GM12878 (cell line): ENCODE results near the gene PKHD1. TPM values are rescaled to one million over a fixed set of nuclear protein-coding genes. Genes with fewer than 3 reads are reported as not detected.

Experiments used
- ATAC-seq: fragments of 200-7000 bp; cut with Tn5 transposase; 3 replicates; pipeline ENCODE4 v1.9.1; 2020; ENCODE audit warnings: mild to moderate bottlenecking, moderate library complexity
- BruUV-seq: library from RNA; stranded (reverse); fragments of 400-500 nt; replicated peaks from 2 replicates; lab custom pipeline; 2021; lab: Mats Ljungman, UMichigan
- CTCF ChIA-PET: fragments of 300-600 bp; sonication (Branson Sonifier 250); formaldehyde crosslinking; extraction: SDS; loops from one replicate; lab custom pipeline; 2021; ENCODE audit warnings: inconsistent platforms; lab: Yijun Ruan, JAX
- POLR2A ChIA-PET: fragments of 350-600 bp; formaldehyde crosslinking; extraction: SDS; loops from one replicate; lab custom pipeline; 2021; ENCODE audit warnings: inconsistent platforms; lab: Charles Lee
- RAD21 ChIA-PET: fragments of 300-600 bp; sonication (Branson Sonifier 250); formaldehyde crosslinking; loops from one replicate; lab custom pipeline; 2023; ENCODE audit warnings: antibody characterized with exemption; ENCODE audit not compliant: unreplicated experiment; lab: Charles Lee
- SMC1A ChIA-PET: fragments of 300-600 bp; sonication (Branson Sonifier 250); formaldehyde crosslinking; loops from one replicate; lab custom pipeline; 2023; ENCODE audit not compliant: unreplicated experiment, uncharacterized antibody; lab: Charles Lee
- DNase-seq: peaks from one replicate; pipeline ENCODE4 v3.0.0-alpha.2; 2011; ENCODE audit warnings: low read depth, low spot score
- FAIRE-seq: peaks from 3 replicates; lab custom pipeline; 2011; peaks lifted over from hg19 to GRCh38; lab: Jason Lieb, UNC
- H2AFZ ChIP-seq: 2 replicates; pipeline ENCODE4 v1.6.0; 2011; ENCODE audit warnings: low read depth, low read length, control low read depth; ENCODE audit not compliant: control insufficient read depth
- H3K27ac ChIP-seq: 2 replicates; pipeline ENCODE4 v1.5.1; 2011; ENCODE audit warnings: control low read depth; ENCODE audit not compliant: control insufficient read depth, insufficient read depth
- H3K27me3 ChIP-seq, 2 experiments: replicated peaks in 1 of 2; 2 replicates each; pipeline versions ENCODE4 v1.6.0 to v1.6.1; 2011; ENCODE audit warnings: low read length in 1 of 2; ENCODE audit not compliant: control insufficient read depth in 2 of 2, insufficient read depth in 2 of 2
- H3K36me3 ChIP-seq, 2 experiments: 2 replicates each; pipeline ENCODE4 v1.5.1; 2011; ENCODE audit warnings: low read length in 1 of 2; ENCODE audit not compliant: control insufficient read depth in 2 of 2, insufficient read depth in 2 of 2
- H3K4me1 ChIP-seq: 2 replicates; pipeline ENCODE4 v1.6.1; 2011; ENCODE audit warnings: mild to moderate bottlenecking, low read length, moderate library complexity, mixed read lengths; ENCODE audit not compliant: control insufficient read depth, insufficient read depth
- H3K4me2 ChIP-seq: 2 replicates; pipeline ENCODE4 v1.6.0; 2011; ENCODE audit warnings: control low read depth; ENCODE audit not compliant: control insufficient read depth, insufficient read depth
- H3K4me3 ChIP-seq: fragments of 200-600 bp; sonication (generic); 2 replicates; pipeline ENCODE4 v1.5.1; 2016
- H3K79me2 ChIP-seq: 2 replicates; pipeline ENCODE4 v1.6.0; 2011; ENCODE audit warnings: low read length; ENCODE audit not compliant: control insufficient read depth, insufficient read depth
- H3K9ac ChIP-seq: 2 replicates; pipeline ENCODE4 v1.8.0; 2011; ENCODE audit warnings: low read length, control low read depth, mixed read lengths; ENCODE audit not compliant: control insufficient read depth, insufficient read depth
- H3K9me3 ChIP-seq: replicated peaks from 3 replicates; pipeline ENCODE4 v1.5.1; 2011; ENCODE audit warnings: mild to moderate bottlenecking, low read length; ENCODE audit not compliant: control insufficient read depth, insufficient read depth
- H4K20me1 ChIP-seq: 2 replicates; pipeline ENCODE4 v1.6.0; 2011; ENCODE audit not compliant: control insufficient read depth, insufficient read depth
- EED ChIP-seq: sonication (generic); IDR thresholded peaks from 2 replicates; pipeline ENCODE4 v1.6.1; 2016; ENCODE audit warnings: antibody characterized with exemption, low read depth
- ZBTB11 ChIP-seq: fragments of 450-650 bp; formaldehyde crosslinking; IDR thresholded peaks from 2 replicates; pipeline ENCODE4 v1.5.0; 2022; ENCODE audit warnings: mild to moderate bottlenecking, missing genetic modification characterization
- WGBS: methylation state at CpG from one replicate; pipeline ENCODE4 v1.1.6; 2016; ENCODE audit warnings: low lambda C conversion rate; ENCODE audit not compliant: insufficient replicate concordance, insufficient coverage; ENCODE audit errors: missing lambda C conversion rate; 5-methylcytosine and 5-hydroxymethylcytosine counted together
- in situ Hi-C: fragments of 300-500 bp; cut with MboI; formaldehyde crosslinking; loops from 9 replicates; pipeline ENCODE4 v1.14.3; 2018; ENCODE audit warnings: mixed read lengths
- intact Hi-C: fragments of 100-400 bp; cut with micrococcal nuclease; formaldehyde crosslinking; loops from one replicate; pipeline ENCODE4 v1.14.2; 2022; ENCODE audit not compliant: unreplicated experiment
- polyA plus RNA-seq, 11 experiments: library from polyadenylated mRNA; depleted of rRNA in 4 of 11; unstranded in 6 of 11; stranded (reverse) in 5 of 11; fragments of >200 nt; fragmentation: Nextera tagmentation in 4 of 11; fragmentation: Illumina TruSeq in 1 of 11; extraction: Ambion mirVana in 4 of 11; extraction: Trizol in 1 of 11; gene quantifications; 1 replicate in 1 of 11; 2 replicates in 10 of 11; pipeline versions ENCODE4 v1.2.1 to v1.2.3, GENCODE V29; 2011 to 2016; ENCODE audit warnings: inconsistent platforms in 2 of 11, missing spikeins in 2 of 11, low read depth in 1 of 11
- total RNA-seq, 4 experiments: library from RNA; depleted of rRNA in 3 of 4; stranded (reverse); fragments of >200 nt in 3 of 4; fragmentation: Illumina TruSeq in 1 of 4; extraction: Trizol in 1 of 4; gene quantifications; 2 replicates each; pipeline versions ENCODE4 v1.2.1 to v1.2.3, GENCODE V29; 2013 to 2021
- TF ChIP-seq, protein P1 (sequence below), 3 experiments: IDR thresholded peaks in 2 of 3; conservative IDR thresholded peaks in 1 of 3; 2 replicates each; pipeline ENCODE4 v1.5.1; 2011; ENCODE audit warnings: low read depth in 3 of 3, low read length in 3 of 3, mild to moderate bottlenecking in 3 of 3, control low read depth in 2 of 3, moderate library complexity in 2 of 3, inconsistent platforms in 1 of 3, mixed read lengths in 1 of 3; ENCODE audit not compliant: control insufficient read depth in 2 of 3, insufficient read depth in 1 of 3; ENCODE audit errors: extremely low read depth in 1 of 3

PKHD1 gene
- total and polyA plus RNA-seq, 10 of the 15 experiments (the other 5 are each of a cell fraction or from before 2014, with no cell fraction given), result under 0.01 to 0.90 (median 0.02) TPM; not detected in 1

DNA sequence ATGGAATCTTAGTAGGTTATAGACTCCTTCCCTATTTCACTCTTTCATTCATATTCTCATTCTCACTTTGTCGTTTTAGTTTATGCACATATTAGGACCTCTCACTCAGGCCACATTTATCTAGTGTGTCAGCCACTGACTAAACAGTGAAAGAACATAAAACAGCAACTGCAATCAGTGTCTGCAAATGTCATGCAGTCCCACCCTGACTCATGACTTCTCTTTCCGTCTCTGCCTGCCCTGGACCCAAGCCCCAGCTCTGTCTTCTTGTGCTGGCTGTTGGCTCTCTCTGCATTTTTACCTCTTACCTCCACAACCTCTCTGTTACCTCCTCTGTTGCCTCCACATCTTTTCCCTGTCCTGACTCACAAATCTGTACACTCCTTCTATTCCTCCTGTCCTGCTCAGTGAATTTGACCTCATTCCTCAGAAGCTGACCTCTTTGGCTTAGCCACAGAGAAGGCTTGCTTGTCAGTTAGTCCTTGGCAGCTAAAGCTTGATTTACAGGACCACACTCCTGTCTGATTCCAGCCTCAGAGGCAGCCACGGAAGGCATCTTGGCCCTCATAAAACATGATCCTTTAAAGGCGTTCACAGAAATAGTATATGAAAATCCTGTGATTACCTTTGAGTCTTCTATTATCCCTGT lies 247.6 kb downstream of the PKHD1 start:
- FAIRE-seq, result no peak
- TF ChIP-seq, protein P1, sequence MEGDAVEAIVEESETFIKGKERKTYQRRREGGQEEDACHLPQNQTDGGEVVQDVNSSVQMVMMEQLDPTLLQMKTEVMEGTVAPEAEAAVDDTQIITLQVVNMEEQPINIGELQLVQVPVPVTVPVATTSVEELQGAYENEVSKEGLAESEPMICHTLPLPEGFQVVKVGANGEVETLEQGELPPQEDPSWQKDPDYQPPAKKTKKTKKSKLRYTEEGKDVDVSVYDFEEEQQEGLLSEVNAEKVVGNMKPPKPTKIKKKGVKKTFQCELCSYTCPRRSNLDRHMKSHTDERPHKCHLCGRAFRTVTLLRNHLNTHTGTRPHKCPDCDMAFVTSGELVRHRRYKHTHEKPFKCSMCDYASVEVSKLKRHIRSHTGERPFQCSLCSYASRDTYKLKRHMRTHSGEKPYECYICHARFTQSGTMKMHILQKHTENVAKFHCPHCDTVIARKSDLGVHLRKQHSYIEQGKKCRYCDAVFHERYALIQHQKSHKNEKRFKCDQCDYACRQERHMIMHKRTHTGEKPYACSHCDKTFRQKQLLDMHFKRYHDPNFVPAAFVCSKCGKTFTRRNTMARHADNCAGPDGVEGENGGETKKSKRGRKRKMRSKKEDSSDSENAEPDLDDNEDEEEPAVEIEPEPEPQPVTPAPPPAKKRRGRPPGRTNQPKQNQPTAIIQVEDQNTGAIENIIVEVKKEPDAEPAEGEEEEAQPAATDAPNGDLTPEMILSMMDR (IDR thresholded peaks at IDR 0.05 in 2 of 3, conservative IDR thresholded peaks at IDR 0.05 in 1 of 3; ENCODE audit: control insufficient read depth in 2 of 3, extremely low read depth in 1 of 3, insufficient read depth in 1 of 3, low read depth in 3 of 3, low read length in 3 of 3), result no peak
- TF ChIP-seq EED (no peak), ZBTB11 (CRISPR knock-in tag) (no peak)
- TF ChIP-seq, all 136 proteins: peak for 0
- Histone ChIP-seq H3K9me3 (no peaks in the 10 kb centered on the region), H3K36me3 (no peaks in the 10 kb centered on the region), H2AFZ (no peak overlapping the region), H3K27ac (no peak overlapping the region), H3K4me1 (no peaks in the 10 kb centered on the region), H3K27me3 (peaks cover 0 to 2% of the 10 kb centered on the region in 2 experiments; a peak in 2 of 4 replicates), H3K4me2 (no peak overlapping the region), H3K4me3 (no peak overlapping the region), H3K9ac (no peak overlapping the region), H4K20me1 (no peaks in the 10 kb centered on the region; the same call in 1 of the 2 replicates), H3K79me2 (no peaks in the 10 kb centered on the region)
- intact Hi-C loops (loop anchor here (5.0 kb wide), 1 partner anchor 1023 kb away; the partner anchor contains the start of gene TFAP2B), in situ Hi-C loops (no loop called here)
- RAD21 ChIA-PET, result no interaction called here
- 2% methylated on average over 4 of the region's 4 CpGs for WGBS
- DNase-seq (no peak), ATAC-seq (no peak)
- CTCF ChIA-PET, result no interaction called here
- BruUV-seq, result no TSS peak
- SMC1A ChIA-PET, result no interaction called here
- POLR2A ChIA-PET, result no interaction called here
